ENCODE results near the gene MYO10.
"Not testable (repeated sequence)": the region's sequence is repeated elsewhere in the genome, so short reads cannot be mapped to it uniquely, and the experiment has no call there.

The MYO10 gene

DNA sequence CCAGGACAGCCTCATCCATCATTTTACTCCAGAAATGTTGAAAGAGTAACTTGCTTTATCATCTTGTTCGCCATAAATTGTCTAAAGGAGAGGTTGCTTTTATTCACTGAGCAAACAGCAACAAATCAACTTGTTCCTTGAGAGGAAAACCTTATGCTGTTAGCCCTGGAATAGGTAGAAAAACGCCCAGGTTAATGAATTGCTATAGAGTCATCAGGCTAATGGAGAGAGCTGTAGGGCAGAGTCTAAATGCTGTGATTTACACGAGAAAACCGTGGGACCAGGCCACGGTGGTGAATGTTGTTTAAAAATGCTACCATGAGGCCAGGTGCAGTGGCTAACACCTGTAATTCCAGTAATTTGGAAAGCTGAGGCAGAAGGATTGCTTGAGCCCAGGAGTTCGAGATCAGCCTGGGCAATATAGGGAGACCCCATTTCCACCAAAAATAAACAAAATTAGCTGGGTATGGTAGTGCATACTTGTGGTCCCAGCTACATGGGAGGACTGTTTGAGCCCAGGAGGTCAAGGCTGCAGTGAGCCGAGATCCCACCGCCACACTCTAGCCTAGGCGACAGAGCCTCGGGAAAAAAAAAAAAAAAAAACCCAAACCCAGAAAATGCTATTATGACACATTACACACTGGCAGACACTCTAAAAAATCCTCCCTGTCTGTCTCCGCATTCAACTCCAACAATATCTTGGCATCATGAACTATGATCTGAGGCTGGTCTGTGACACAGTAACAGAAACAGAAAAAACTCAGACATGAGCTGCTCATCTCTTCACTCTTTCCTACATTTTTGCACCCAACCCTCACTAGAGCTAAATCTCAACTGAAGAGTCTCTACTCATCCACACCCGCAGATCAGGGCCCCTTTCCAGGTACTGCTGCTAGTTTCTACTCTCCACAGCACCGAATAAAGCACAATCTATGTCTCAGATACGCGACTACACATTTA is 200.7 kb downstream of the MYO10 start:
- no peak for DNase-seq

DNA sequence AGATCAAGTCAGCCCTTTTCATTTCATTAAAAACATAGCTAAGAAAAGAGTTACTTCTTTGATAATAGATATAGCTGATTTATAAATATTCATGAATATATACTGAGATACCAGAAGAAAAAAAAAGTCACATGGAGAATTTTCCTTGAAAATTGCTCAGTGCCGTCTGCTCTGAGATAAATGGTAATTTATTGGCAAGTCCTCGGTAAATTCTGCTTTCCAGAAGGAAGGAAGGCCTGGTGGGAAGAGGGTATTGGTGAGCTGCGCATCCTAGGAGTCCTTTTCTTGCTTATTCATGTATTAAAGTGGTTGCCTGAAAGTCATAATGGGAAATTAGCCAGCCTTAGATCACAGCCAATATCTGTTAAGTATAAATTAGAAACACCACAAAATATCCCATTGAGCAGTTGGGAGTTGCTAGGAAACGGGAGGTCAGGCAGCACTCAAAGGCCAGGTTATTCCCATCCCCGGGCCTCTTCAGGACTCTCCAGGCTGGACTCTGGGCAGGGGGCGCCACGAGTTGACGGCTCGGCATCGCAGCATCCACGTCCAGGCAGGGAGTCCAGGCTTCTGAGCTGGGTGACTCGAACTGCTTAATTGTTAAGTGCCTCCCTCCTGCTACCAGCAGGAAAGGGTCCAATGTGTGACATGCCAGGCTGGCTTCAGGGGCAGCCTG is 202.6 kb downstream of the MYO10 start:
- DNase-seq = no peak

DNA sequence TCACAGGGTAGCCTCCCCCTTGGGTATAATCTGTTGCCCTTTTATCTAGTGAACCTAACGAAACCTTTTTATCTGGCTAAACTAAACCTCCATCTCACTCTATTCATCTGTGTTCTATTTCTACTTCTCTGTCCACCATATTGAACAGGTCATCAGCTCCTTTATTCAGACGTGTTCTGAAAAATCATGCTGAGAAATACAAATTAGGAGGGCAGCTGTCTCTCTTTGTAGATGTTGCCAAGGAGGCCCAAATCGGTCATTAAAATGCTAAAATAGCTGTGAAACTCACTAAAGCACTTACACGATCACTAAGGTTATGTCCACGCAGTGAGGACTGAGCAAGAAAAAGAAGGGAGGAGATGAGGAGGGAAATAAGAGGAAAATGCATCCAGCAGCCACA is 203.7 kb downstream of the MYO10 start:
- DNase-seq = no peak

DNA sequence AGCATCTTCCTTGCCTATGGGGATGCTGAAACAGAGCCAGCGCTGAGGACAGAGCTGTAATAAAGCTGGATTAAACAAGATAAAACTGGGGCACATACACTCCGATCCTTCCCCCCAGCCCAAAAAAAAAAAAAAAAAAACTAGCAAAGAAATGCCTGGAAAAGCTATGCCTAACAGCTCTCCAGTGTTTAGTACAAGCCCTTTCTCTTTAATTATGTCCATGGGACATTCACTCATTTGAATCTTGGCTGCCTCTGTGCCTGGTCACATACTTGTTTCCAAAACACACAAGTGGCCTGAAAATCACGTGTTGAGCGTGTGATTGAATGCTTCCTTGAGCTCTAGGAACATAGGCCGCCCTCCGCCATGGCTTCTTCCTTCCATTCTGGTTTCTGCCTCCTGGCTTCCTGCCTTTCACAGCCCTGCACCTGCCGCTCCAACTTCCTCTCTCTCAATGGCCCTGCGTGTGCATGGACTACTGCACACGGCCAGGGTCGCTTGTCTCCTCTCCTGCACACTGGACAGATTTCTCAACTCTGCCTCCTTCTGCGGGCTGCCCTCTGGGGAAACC is 208.2 kb downstream of the MYO10 start:
- DNase-seq = no peak

DNA sequence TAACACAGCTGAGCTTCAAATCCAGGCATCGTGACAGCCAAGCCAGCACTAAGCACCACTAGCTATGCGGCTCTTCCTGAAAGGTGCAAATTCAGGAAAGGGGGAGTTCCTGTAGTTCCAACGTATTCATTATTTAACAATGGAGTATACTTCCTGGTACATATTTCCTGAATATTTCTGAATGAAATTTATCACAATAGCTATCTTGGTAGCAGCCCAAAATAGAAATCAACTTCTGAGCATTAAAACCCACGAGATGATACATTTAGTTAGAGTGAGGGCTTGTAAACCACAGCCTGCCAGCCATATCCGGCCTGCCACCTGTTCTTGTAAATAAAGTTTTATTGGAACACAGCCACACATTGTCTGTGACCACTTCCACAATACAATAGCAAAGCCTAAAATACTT is 209.5 kb downstream of the MYO10 start:
- peak; percentile 15 for DNase-seq

DNA sequence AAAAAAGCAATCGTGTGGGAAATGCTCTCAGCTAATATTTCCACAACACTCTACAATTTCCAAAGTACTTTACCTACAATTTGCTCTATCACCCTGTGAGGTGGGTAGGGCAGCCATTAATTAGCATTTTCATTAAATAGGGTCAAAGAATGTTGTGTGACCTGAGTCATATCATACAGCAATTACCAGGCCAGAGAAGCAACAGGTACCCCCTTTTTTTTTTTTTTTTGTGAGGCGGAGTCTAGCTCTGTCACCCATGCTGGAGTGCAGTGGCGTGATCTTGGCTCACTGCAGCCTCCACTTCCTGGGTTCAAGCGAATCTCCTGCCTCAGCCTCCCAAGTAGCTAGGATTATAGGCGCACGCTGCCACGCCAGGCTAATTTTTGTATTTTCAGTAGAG is 210.5 kb downstream of the MYO10 start:
- no peak for DNase-seq

DNA sequence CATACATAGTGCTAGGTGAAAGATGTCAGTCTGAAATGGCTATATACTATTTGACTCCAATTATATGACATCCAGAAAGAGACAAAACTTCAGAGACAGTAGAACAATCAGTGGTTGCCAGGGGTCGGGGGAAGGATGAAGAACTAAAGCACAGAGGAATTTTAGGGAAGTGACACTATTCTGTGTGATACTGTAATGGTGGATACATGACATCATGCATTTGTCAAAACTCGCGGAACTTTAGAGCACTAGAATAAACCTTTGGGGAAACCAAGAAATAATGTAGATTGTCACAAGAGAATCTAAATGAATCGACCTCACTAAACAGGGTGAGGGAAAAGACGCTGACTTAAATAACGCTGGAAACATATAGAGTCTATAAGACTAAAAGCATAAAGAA is 212.3 kb downstream of the MYO10 start:
- DNase-seq = no peak

DNA sequence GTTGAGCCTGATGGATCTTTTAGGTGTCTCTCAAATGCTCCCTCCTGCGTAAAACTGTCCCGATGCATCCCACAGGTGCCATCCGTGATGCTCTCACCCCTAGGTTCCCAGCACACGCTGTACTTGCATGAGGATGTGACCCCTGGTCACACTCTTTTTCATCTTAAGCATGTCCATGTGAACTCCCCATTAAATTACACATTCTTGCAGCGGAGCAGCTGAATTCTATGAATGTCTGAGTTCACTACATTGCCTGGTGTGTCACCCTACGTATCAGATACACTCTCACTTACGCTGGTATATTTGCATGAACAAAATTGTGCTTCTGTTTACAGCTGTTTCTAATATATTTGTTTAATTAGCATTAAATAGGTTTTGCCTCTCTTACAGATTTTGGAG is 214.0 kb downstream of the MYO10 start:
- DNase-seq = no peak

DNA sequence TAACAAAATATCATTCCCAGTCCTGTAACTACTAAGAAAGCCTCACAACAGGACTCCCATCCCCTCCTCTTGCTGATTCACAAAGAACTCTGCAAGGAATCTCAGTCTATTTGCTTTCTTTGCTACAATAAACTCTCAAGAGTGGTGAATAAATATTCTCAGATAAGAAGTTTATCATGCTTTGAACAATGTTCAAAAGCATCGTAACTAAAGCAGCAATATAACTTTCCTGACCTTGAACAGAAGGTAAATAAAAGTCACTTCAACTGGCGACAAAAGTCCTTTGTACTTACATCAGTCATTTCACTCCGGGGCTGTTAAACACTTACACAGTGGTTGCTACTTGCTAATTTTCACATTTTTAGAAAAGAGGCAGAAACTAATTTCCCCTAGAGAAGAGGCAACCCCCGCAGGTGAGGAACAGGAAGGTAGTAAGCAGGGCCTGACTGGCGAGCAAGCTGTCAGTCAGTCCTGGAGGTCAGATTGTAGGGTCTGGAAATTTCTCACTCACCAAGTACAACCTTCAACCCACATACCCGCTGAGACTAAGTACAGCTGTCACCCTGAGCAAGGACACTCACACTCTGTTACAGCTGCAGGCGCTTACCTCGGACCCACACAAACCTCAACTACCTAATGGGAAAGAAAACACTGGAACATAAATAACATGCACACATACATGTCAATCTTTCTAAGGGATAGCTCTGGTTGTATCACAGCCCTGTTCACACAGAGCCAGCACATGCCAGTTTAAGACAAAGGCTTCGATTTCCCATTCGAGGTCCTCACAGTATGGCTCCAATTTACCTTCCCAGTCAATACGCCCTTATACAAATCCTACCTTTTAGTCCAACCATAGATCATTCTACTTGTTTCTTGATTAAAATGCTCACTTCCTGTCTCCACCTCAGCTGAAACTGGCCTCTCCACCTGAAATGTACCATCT is 214.7 kb downstream of the MYO10 start:
- DNase-seq = no peak

DNA sequence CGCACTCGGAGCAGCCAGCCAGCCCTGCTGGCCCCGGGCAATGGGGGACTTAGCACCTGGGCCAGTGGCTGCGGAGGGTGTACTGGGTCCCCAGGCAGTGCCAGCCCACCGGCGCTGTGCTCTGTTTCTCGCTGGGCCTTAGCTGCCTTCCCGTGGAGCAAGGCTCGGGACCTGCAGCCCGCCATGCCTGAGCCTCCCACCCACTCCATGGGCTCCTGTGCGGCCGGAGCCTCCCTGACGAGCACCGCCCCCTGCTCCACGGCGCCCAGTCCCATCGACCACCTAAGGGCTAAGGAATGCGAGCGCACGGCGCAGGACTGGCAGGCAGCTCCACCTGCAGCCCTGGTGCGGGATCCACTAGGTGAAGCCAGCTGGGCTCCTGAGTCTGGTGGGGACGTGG is 218.1 kb downstream of the MYO10 start:
- not testable (repeated sequence) for DNase-seq

DNA sequence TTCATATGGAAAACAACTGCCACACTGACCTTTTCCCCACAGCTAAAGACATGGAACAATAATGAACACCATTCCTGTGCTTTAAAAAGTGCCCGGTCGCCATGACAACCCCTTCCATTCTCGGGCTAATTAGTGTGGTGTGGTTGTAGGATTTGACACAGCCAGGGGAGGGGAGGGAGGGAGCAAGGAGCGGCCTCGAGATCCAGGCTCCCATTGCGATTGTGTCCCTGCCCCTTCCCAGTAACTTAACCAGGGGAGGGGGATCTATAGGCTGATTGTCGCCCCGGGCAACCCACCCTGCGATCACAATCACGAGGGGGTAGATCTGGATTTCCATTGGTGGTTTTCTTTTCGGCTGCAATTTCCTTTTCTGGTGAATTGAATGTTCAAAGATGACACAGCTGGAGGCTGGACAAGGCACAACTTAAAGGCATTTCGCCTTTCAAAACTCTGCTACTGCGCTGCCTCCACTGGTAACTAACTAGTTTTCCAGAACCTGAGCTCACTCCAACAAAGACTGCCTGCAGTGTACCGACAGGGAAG is 222.6 kb downstream of the MYO10 start:
- no peak for DNase-seq

DNA sequence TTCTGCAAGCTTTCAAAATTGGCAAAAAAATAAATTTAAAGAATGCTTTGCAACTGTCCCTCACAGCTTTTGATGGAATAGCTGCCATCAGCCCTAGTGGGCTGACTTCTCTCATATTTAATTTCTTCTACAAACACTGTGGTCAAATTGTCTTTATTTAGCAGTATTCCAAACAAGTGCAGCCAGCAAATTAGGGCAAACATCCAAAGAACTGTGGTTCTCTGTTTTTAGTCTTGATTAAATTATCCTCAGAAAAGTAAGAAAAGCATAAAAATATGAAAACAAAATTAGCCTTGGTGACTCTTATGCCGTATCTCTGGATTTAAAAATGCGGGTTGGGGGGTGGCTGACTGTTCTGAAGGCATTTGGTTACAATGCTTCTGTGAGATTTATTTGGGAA is 223.5 kb downstream of the MYO10 start:
- DNase-seq = no peak

DNA sequence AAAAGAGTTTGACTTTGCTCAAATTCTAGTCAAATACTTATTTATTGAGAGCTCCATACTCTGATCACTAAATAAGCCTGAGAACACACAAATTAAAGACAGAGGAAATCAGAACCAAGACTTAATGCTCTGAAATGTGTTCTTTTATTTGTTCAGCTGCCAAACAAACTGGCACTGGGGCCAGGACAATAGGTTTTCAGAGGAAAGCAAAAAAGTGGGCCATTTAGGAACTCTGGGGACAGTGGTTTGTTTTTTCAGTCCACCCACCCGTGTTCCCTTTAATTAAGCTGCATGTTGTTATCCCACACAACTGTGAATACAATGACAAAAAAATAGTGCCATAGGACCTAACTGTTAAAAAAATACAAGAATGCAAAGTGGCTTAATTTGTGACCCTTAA is 223.9 kb downstream of the MYO10 start:
- no peak for DNase-seq

DNA sequence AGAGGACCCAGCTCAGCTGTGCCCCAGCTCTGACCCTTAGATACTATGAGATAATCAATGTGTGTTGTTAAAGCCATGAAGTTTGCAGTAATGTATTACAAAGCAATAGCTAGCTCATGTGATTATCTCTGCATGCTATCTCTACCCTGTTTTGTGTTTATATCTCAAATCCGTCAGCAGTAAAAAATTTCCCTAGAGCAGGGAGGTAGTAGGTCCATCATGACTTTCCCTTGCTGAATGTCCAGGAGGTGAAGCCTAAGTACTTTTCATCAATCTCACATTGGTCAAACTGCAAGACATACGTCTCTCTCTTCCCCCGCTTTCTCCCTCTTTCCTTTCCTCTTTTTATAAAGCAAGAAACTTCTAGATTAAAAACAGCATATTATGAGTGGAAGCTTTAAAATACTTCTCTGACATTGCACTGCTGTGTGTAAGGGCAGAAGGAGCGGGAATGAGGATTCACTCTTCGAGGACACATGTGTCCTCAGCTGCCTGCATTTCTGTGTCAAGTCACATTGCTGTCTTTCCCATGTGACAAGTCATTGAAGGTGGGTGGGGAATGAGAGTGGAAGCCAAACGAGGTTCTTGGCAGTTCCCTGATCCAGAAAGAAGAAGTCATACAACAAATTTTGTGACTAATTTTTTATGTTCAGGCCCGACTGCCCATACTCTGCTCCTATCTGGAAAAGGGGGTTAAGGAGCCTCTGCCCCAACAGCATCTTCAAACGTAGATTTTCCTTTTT is 226.2 kb downstream of the MYO10 start:
- DNase-seq = no peak

DNA sequence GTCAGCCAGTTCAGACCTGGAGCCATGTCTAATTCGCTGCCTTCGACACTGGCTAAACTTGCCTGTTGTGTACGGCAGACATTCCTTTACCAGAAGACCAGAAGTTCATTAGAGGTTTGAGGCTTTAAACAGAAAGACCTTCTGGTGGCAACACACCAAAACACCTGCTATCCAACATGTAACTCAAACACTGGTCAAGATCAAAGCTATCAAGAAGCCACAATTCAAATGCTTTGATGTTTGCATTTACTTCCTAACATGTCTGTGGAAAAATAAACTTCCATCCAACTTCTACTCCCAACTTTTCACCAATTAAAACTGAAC is 228.3 kb downstream of the MYO10 start:
- no peak for DNase-seq

DNA sequence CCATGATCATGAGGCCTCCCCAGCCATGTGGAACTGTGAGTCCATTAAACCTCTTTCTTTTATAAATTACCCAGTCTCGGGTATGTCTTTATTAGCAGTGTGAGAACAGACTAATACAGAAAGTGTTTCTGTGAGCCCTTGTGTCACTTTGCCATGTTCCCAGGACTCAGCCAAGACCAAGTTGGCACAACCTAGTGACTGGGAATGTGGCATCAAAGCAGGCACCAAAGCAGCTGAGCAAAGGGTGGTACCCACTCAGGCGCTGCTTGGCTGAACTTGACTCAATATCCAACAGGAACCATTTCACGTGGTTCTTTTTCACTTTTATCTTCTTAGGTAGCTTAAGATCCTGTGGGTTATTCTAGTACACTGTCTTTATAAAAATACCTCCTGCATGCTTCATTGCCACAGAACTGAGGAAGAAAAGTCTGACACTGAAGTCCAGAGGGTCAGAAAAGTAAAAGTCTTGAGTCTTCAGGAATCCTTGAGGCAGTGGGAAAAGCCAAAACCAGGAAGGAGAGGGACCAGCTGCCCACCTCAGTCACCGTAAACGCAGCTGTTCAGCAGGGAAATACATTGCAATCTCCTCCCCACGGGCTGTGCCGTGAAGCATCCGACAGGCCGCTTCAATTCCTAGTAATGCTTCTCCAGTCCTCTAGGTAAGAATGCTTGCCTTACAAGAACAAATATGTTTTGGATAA is 228.8 kb downstream of the MYO10 start:
- no peak for DNase-seq

DNA sequence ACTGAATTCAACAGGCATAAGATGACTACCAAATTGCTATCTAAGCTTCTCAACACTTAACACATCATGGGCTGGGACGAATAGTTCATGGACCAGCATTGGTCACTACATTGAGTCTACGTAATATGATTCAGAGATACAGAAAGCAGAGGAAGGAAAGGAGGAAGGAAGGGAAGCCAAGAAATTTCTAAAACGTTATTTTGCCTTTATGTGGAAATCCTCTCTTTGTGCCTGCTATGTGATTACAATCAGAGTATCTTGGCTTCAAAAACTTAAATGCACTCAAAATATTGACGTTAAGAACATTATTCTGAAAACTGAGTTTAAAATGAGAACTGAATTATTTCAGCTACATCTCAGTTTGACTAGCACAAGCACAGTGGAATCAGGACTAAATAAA is 231.1 kb downstream of the MYO10 start:
- DNase-seq = no peak

DNA sequence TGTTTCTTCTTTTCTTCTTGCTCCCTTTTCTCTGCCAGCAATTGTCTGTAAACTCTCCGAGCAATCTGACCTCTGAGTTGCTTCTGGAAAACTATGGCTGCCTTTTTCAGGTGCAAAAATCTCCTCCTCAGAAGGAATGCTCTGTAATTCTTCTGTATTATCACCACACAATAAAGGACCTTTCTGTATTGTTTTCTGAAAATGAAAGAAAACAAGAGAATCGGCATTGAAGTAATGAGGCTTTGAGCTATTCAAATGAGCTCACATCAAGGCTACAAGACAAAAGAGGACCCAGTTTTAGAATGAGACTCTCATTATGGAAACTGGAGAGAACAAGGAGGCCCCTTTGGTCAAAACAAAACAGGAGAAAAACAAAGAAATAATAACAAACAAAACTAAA is 233.1 kb downstream of the MYO10 start:
- DNase-seq = no peak

DNA sequence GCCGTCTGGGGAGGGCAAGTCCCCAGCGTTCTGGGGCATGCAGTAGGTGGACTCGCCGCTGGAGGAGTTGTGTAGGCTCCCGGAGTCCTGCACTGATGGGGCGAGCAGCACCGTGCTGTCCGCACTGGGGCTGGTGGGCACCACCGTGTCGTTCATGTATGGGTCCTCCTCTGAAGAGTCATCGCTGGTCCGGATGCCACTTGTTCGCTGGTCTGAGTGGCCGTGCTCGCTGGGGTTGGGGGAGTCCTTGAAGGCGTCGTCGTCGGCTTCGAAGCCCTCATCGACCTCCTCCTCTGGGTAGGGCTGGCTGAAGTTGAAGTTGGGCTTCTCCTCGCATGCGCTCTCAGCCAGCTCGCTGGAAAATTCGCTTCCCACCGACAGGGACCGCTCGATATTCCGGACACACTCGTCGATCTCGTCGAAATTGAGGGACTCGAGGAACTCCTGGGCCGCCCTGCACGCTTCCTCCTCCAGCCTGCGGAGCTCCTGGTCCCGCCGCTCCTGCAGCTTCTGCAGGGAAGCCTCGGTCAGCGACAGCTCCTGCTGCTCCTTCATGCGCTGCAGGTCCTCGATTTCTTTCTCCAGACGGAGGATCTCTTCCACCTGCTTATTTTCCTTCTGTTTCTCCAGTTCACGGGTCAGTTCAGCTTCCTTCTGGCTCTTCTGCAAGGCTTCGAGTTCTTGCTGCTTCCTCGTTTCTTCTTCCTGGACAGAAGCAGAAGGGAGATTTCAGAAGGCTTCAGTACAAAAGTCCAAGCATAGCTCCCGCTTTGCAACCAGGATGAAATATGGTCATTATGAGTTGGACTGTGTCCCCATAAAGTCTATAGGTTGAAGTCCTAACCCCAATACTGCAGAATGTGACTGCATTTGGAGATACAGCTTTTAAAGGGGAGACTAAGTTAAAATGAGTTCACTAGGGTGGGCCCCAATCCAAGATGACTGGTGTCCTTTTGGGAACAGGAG is 234.7 kb downstream of the MYO10 start:
- DNase-seq = no peak

DNA sequence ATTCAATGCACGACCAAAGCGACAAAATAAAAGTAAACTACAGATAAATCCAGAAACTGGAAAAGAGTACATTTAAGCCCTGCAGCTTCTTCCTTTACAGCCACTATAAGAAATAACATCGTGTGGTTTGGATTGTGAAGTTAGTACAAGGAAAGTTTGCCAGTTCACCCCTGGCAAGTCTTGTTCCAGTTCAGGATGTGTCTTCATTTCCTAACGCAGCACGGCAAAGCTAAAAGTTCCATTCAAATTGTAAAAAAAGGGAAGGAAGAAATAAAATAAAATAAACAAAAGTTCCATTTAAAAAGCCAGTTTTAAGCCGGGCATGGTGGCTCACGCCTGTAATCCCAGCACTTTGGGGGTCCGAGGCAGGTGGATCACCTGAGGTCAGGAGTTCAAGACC is 236.0 kb downstream of the MYO10 start:
- DNase-seq = no peak
